Fibroblast of lung (primary cell): ENCODE data around the gene ZSWIM6. TPM values are rescaled to one million over a fixed set of nuclear protein-coding genes. Genes with fewer than 3 reads are reported as not detected.

ENCODE experiments used
- DNase-seq, 2 donors: peaks; one replicate each; pipeline versions ENCODE4 v3.0.0 to v3.0.0-alpha.2; 2010; ENCODE audit warnings: low read depth in 2 of 2
- H2AFZ ChIP-seq: 2 replicates; pipeline ENCODE4 v1.5.1; 2012; ENCODE audit warnings: low read length, control low read depth, inconsistent platforms
- H3K27ac ChIP-seq: 2 replicates; pipeline ENCODE4 v1.5.1; 2011; ENCODE audit warnings: low read length, control low read depth; ENCODE audit not compliant: insufficient read depth
- H3K27me3 ChIP-seq: 2 replicates; pipeline ENCODE4 v1.5.1; 2011; ENCODE audit warnings: mild to moderate bottlenecking, low read length; ENCODE audit not compliant: control insufficient read depth, insufficient read depth
- H3K36me3 ChIP-seq: 2 replicates; pipeline ENCODE4 v1.5.1; 2011; ENCODE audit warnings: low read length; ENCODE audit not compliant: control insufficient read depth, insufficient read depth
- H3K4me1 ChIP-seq: 2 replicates; pipeline ENCODE4 v1.5.1; 2011; ENCODE audit warnings: low read length; ENCODE audit not compliant: control insufficient read depth, insufficient read depth; ENCODE audit errors: extremely low read depth
- H3K4me2 ChIP-seq: 2 replicates; pipeline ENCODE4 v1.5.1; 2011; ENCODE audit warnings: low read length, control low read depth; ENCODE audit not compliant: insufficient read depth; ENCODE audit errors: extremely low read depth
- H3K4me3 ChIP-seq, 4 experiments: fragments of 200-600 bp in 1 of 4; sonication (generic) in 1 of 4; replicated peaks in 1 of 4; 2 replicates each; pipeline ENCODE4 v1.5.1; 2011 to 2016; ENCODE audit warnings: low read length in 4 of 4, low read depth in 3 of 4, mild to moderate bottlenecking in 3 of 4, control low read depth in 2 of 4, inconsistent platforms in 1 of 4, mixed read lengths in 1 of 4; ENCODE audit not compliant: insufficient read depth in 1 of 4; ENCODE audit errors: control extremely low read depth in 1 of 4
- H3K79me2 ChIP-seq: 2 replicates; pipeline ENCODE4 v1.5.1; 2012; ENCODE audit warnings: mild to moderate bottlenecking, low read length, inconsistent platforms; ENCODE audit not compliant: control insufficient read depth, insufficient read depth
- H3K9ac ChIP-seq: 2 replicates; pipeline ENCODE4 v1.5.1; 2011; ENCODE audit warnings: mild to moderate bottlenecking, low read length, control low read depth; ENCODE audit not compliant: insufficient read depth
- H3K9me3 ChIP-seq: 2 replicates; pipeline ENCODE4 v1.5.1; 2012; ENCODE audit warnings: low read depth, low read length; ENCODE audit not compliant: control insufficient read depth, insufficient read depth
- H4K20me1 ChIP-seq: 2 replicates; pipeline ENCODE4 v1.5.1; 2011; ENCODE audit warnings: low read length; ENCODE audit not compliant: control insufficient read depth, insufficient read depth; ENCODE audit errors: extremely low read depth
- EZH2 ChIP-seq: IDR thresholded peaks from 2 replicates; pipeline ENCODE4 v1.5.1; 2012; ENCODE audit warnings: low read length, control low read depth, mild to moderate bottlenecking; ENCODE audit errors: missing control alignments
- polyA plus RNA-seq, 2 donors: library from polyadenylated mRNA; depleted of rRNA in 1 of 2; stranded (reverse) in 1 of 2; unstranded in 1 of 2; fragments of >200 nt; gene quantifications; 2 replicates each; pipeline ENCODE4 v1.2.1, GENCODE V29; 2011 to 2012; ENCODE audit warnings: missing spikeins in 1 of 2
- total RNA-seq: library from RNA; depleted of rRNA; stranded (reverse); fragments of >200 nt; gene quantifications from 2 replicates; pipeline ENCODE4 v1.2.1, GENCODE V29; 2014
- TF ChIP-seq, protein P1 (sequence below), 2 donors: IDR thresholded peaks in 1 of 2; conservative IDR thresholded peaks in 1 of 2; 1 replicate in 1 of 2; 2 replicates in 1 of 2; pipeline ENCODE4 v1.5.1; 2011 to 2012; ENCODE audit warnings: low read length in 2 of 2, control low read depth in 1 of 2, inconsistent platforms in 1 of 2, low read depth in 1 of 2, mild to moderate bottlenecking in 1 of 2

The ZSWIM6 gene
- total and polyA plus RNA-seq, 2 donors (not counting 1 experiment from before 2014, with no cell fraction given): 23.5 to 26.6 TPM

DNA sequence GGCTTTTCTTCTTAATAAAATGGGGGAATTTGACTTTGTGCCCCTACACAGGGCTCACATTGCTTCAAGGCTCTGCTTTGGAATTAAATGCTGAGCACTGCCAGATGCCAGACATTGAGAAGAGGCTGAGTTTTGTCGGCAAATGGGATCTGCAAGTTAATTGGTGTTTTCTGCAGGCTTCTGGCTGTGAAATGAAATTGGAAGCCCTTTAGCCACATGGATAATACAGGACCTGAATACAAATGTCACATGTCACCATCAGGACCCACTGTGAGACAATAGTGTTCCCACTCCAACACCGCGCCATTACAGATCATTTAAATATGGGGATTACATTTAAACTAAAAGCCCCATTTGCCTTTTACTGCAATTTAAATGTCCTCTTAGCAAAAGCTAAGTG lies 164.4 kb downstream of the ZSWIM6 start:
- TF ChIP-seq EZH2: no peak
- TF ChIP-seq, protein P1, sequence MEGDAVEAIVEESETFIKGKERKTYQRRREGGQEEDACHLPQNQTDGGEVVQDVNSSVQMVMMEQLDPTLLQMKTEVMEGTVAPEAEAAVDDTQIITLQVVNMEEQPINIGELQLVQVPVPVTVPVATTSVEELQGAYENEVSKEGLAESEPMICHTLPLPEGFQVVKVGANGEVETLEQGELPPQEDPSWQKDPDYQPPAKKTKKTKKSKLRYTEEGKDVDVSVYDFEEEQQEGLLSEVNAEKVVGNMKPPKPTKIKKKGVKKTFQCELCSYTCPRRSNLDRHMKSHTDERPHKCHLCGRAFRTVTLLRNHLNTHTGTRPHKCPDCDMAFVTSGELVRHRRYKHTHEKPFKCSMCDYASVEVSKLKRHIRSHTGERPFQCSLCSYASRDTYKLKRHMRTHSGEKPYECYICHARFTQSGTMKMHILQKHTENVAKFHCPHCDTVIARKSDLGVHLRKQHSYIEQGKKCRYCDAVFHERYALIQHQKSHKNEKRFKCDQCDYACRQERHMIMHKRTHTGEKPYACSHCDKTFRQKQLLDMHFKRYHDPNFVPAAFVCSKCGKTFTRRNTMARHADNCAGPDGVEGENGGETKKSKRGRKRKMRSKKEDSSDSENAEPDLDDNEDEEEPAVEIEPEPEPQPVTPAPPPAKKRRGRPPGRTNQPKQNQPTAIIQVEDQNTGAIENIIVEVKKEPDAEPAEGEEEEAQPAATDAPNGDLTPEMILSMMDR (conservative IDR thresholded peaks at IDR 0.05 in 1 of 2, IDR thresholded peaks at IDR 0.05 in 1 of 2; ENCODE audit: low read depth in 1 of 2, low read length in 2 of 2): no peak
- no peaks in the 10 kb centered on the region for H3K9me3 ChIP-seq
- no peaks in the 10 kb centered on the region for H3K27me3 ChIP-seq
- no peaks in the 10 kb centered on the region for H3K4me1 ChIP-seq
- DNase-seq: no peak
- no peak overlapping the region for H3K4me2 ChIP-seq
- H3K79me2 ChIP-seq: peaks cover 21% of the 10 kb centered on the region
- H3K4me3 ChIP-seq: no peak overlapping the region
- peaks cover 3% of the 10 kb centered on the region for H3K36me3 ChIP-seq
- H2AFZ ChIP-seq: no peak overlapping the region
- no peak overlapping the region for H3K27ac ChIP-seq
- H3K9ac ChIP-seq: no peak overlapping the region
- H4K20me1 ChIP-seq: no peaks in the 10 kb centered on the region

DNA sequence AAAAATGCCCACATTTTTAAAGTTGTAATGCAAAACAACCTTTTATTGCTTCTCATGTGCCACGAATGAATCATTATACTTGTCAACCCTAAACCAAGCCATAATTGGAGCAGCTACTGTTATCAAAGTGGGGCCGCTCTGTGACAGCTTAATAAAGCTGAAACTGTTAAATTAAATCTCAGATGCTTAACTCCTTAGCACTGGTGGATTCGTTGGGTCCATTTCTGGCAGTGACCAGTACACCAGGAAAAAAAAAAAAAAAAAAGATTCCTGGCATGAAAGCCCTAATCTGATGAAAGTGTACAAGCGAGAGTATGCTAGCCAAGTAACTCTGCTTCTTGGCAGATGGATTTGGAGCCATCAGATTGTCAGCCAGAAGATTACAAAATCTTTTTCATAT lies 164.8 kb downstream of the ZSWIM6 start:
- H2AFZ ChIP-seq: no peak overlapping the region
- H3K9me3 ChIP-seq: no peaks in the 10 kb centered on the region
- H3K4me1 ChIP-seq: no peaks in the 10 kb centered on the region
- no peaks in the 10 kb centered on the region for H3K27me3 ChIP-seq
- no peak overlapping the region for H3K9ac ChIP-seq
- peaks cover 3% of the 10 kb centered on the region for H3K36me3 ChIP-seq
- peaks cover 21% of the 10 kb centered on the region for H3K79me2 ChIP-seq
- H3K4me3 ChIP-seq: no peak overlapping the region
- TF ChIP-seq EZH2: no peak
- TF ChIP-seq, protein P1 (conservative IDR thresholded peaks at IDR 0.05 in 1 of 2, IDR thresholded peaks at IDR 0.05 in 1 of 2; ENCODE audit: low read depth in 1 of 2, low read length in 2 of 2): no peak
- H4K20me1 ChIP-seq: no peaks in the 10 kb centered on the region
- H3K4me2 ChIP-seq: no peak overlapping the region
- DNase-seq: peak; percentile 21 to 49
- no peak overlapping the region for H3K27ac ChIP-seq

DNA sequence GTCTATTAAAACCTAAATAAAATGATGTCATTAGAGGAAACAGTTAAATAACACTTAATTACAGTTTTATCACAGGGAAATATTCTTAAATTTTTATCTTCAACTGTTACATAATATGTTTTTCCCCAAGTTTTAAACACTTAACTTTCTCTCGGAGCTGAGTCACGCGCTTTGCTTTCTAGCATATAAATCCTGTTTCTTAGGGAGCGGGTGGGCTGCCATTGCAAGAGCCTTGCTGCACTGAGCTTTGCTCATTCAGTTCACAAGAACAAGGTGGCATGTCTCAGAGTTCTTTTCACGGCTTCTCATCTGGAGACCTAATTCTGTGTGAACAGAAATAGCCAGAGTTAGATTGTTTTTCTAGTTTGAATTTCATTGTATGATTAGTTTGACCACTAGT lies 166.1 kb downstream of the ZSWIM6 start:
- Histone ChIP-seq H3K27me3 (no peaks in the 10 kb centered on the region), H3K4me2 (no peak overlapping the region), H3K36me3 (peaks cover 3% of the 10 kb centered on the region), H3K27ac (no peak overlapping the region), H3K4me1 (no peaks in the 10 kb centered on the region), H4K20me1 (no peaks in the 10 kb centered on the region), H2AFZ (no peak overlapping the region), H3K9me3 (no peaks in the 10 kb centered on the region), H3K79me2 (peaks cover 29% of the 10 kb centered on the region), H3K9ac (no peak overlapping the region), H3K4me3 (no peak overlapping the region)
- no peak for DNase-seq
- TF ChIP-seq, protein P1 (conservative IDR thresholded peaks at IDR 0.05 in 1 of 2, IDR thresholded peaks at IDR 0.05 in 1 of 2; ENCODE audit: low read depth in 1 of 2, low read length in 2 of 2): no peak
- no peak for TF ChIP-seq EZH2
